ENCODE results near the gene POLR3C.

POLR3C gene

GRCh38 chr1:145886816-145887215 is 62.8 kb downstream of the POLR3C start:
- no peak for FAIRE-seq

GRCh38 chr1:145887631-145888030 is 63.6 kb downstream of the POLR3C start:
- TF ChIP-seq POU2F2 (IDR thresholded peaks at IDR 0.05; ENCODE audit: low read depth, low read length) (no peak), SPI1 (IDR thresholded peaks at IDR 0.05; ENCODE audit: low read depth, low read length) (no peak), POLR2A (IDR thresholded peaks at IDR 0.05; ENCODE audit: low read depth, low read length) (no peak), PAX5 (IDR thresholded peaks at IDR 0.05; ENCODE audit: insufficient read depth, low read length, severe bottlenecking) (no peak), POLR2AphosphoS5 (IDR thresholded peaks at IDR 0.05; ENCODE audit: low read depth, low read length) (no peak), TAF1 (IDR thresholded peaks at IDR 0.05; ENCODE audit: low read depth, low read length) (no peak)
- FAIRE-seq: no peak

More at GRCh38 chr1:145886816-145887215, 62.8 kb downstream of the POLR3C start:
- DNase-seq (ENCODE audit: insufficient read length, low spot score): no peak
- TF ChIP-seq TAF1 (IDR thresholded peaks at IDR 0.05; ENCODE audit: low read depth, low read length) (no peak), POU2F2 (IDR thresholded peaks at IDR 0.05; ENCODE audit: low read depth, low read length) (no peak), SPI1 (IDR thresholded peaks at IDR 0.05; ENCODE audit: low read depth, low read length) (no peak), POLR2A (IDR thresholded peaks at IDR 0.05; ENCODE audit: low read depth, low read length) (no peak), POLR2AphosphoS5 (IDR thresholded peaks at IDR 0.05; ENCODE audit: low read depth, low read length) (no peak), PAX5 (IDR thresholded peaks at IDR 0.05; ENCODE audit: insufficient read depth, low read length, severe bottlenecking) (no peak)

GRCh38 chr1:145889722-145890121 is 65.7 kb downstream of the POLR3C start:
- TF ChIP-seq POU2F2 (IDR thresholded peaks at IDR 0.05; ENCODE audit: low read depth, low read length) (no peak), TAF1 (IDR thresholded peaks at IDR 0.05; ENCODE audit: low read depth, low read length) (no peak), POLR2A (IDR thresholded peaks at IDR 0.05; ENCODE audit: low read depth, low read length) (no peak), PAX5 (IDR thresholded peaks at IDR 0.05; ENCODE audit: insufficient read depth, low read length, severe bottlenecking) (no peak), SPI1 (IDR thresholded peaks at IDR 0.05; ENCODE audit: low read depth, low read length) (no peak), POLR2AphosphoS5 (IDR thresholded peaks at IDR 0.05; ENCODE audit: low read depth, low read length) (no peak)
- FAIRE-seq: no peak
- no peak for DNase-seq (ENCODE audit: insufficient read length, low spot score)

More at GRCh38 chr1:145887631-145888030, 63.6 kb downstream of the POLR3C start:
- no peak for DNase-seq (ENCODE audit: insufficient read length, low spot score)

GRCh38 chr1:145891143-145891542 is 67.1 kb downstream of the POLR3C start:
- FAIRE-seq: no peak

GRCh38 chr1:145891587-145892485 is 67.8 kb downstream of the POLR3C start:
- no peak for TF ChIP-seq PAX5 (IDR thresholded peaks at IDR 0.05; ENCODE audit: insufficient read depth, low read length, severe bottlenecking)
- no peak for TF ChIP-seq TAF1 (IDR thresholded peaks at IDR 0.05; ENCODE audit: low read depth, low read length)
- TF ChIP-seq POLR2A (IDR thresholded peaks at IDR 0.05; ENCODE audit: low read depth, low read length): no peak
- no peak for TF ChIP-seq POLR2AphosphoS5 (IDR thresholded peaks at IDR 0.05; ENCODE audit: low read depth, low read length)
- TF ChIP-seq SPI1 (IDR thresholded peaks at IDR 0.05; ENCODE audit: low read depth, low read length): no peak
- TF ChIP-seq POU2F2 (IDR thresholded peaks at IDR 0.05; ENCODE audit: low read depth, low read length): no peak
- FAIRE-seq: no peak
- DNase-seq (ENCODE audit: insufficient read length, low spot score): peak; percentile 42

More at GRCh38 chr1:145891143-145891542, 67.1 kb downstream of the POLR3C start:
- DNase-seq (ENCODE audit: insufficient read length, low spot score): no peak
- no peak for TF ChIP-seq PAX5 (IDR thresholded peaks at IDR 0.05; ENCODE audit: insufficient read depth, low read length, severe bottlenecking)

GRCh38 chr1:145892486-145893087 is 68.6 kb downstream of the POLR3C start:
- FAIRE-seq (no peak), DNase-seq (ENCODE audit: insufficient read length, low spot score) (no peak)
- TF ChIP-seq SPI1 (IDR thresholded peaks at IDR 0.05; ENCODE audit: low read depth, low read length) (no peak), POLR2A (IDR thresholded peaks at IDR 0.05; ENCODE audit: low read depth, low read length) (no peak), POLR2AphosphoS5 (IDR thresholded peaks at IDR 0.05; ENCODE audit: low read depth, low read length) (no peak), POU2F2 (IDR thresholded peaks at IDR 0.05; ENCODE audit: low read depth, low read length) (no peak), TAF1 (IDR thresholded peaks at IDR 0.05; ENCODE audit: low read depth, low read length) (no peak), PAX5 (IDR thresholded peaks at IDR 0.05; ENCODE audit: insufficient read depth, low read length, severe bottlenecking) (no peak)

- no peak for DNase-seq (ENCODE audit: insufficient read length, low spot score)
Measured at GRCh38 chr1:145893306-145894055, 69.5 kb downstream of the POLR3C start.

More at GRCh38 chr1:145893306-145894055, 69.5 kb downstream of the POLR3C start:
- TF ChIP-seq SPI1 (IDR thresholded peaks at IDR 0.05; ENCODE audit: low read depth, low read length): no peak
- FAIRE-seq: no peak

Data from GM12891 (cell line).